Measurements from ENCODE around the gene SIPA1L3. TPM values are rescaled to one million over a fixed set of nuclear protein-coding genes. Genes with fewer than 3 reads are reported as not detected.
A peak's percentile ranks its signal among the peaks of the same experiment; 100 is the strongest.

The SIPA1L3 gene
- total RNA-seq, 1 experiment from 2014 or later = 66.3 TPM

- intact Hi-C loops (cut with micrococcal nuclease; ENCODE audit: unreplicated experiment) (loop anchor here (10.0 kb wide), 1 partner anchor 153 kb away; the partner anchor contains the start of genes SIPA1L3 and WDR87), in situ Hi-C loops (cut with HindIII; ENCODE audit: low pct_unique_long_range_greater_than_20kb, low sequenced_read_pairs) (no loop called here)
- Histone ChIP-seq H3K4me3 (ENCODE audit: low read depth in 2 of 2, low read length in 2 of 2) (peak overlapping the region in 1 of 2 experiments; percentile 6; a peak in 2 of 4 replicates), H3K36me3 (ENCODE audit: control insufficient read depth, insufficient read depth, low read length) (no peaks in the 10 kb centered on the region), H3K27ac (ENCODE audit: low read length) (peak overlapping the region; percentile 62), H3K27me3 (ENCODE audit: control insufficient read depth, insufficient read depth, low read length) (no peaks in the 10 kb centered on the region), H3K9me3 (ENCODE audit: control insufficient read depth, insufficient read depth, low read depth, low read length) (no peaks in the 10 kb centered on the region), H3K4me1 (ENCODE audit: control insufficient read depth, insufficient read depth, low read length) (peaks cover 11% of the 10 kb centered on the region)
- ATAC-seq (peak; percentile 75), DNase-seq (ENCODE audit: low read depth, low spot score) (no peak)
- CTCF ChIA-PET = interaction anchor here (0.6 to 1.1 kb wide), 3 partner anchors 129 to 184 kb away, joined by 3 to 8 read pairs (median 4); no protein-coding TSS in a partner anchor
- no TSS peak for BruUV-seq (replicated peaks)
- TF ChIP-seq REST (IDR thresholded peaks at IDR 0.05; ENCODE audit: insufficient read depth in 1 of 2, low read depth in 2 of 2, low read length in 1 of 2) = no peak
- POLR2A ChIA-PET = interaction anchor here (0.8 kb wide), 1 partner anchor 125 kb away, joined by 17 read pairs; no protein-coding TSS in a partner anchor
Measured at GRCh38 chr19:38057959-38058690, 151.1 kb downstream of the SIPA1L3 start.

GRCh38 chr19:38059897-38060296 is 152.9 kb downstream of the SIPA1L3 start:
- no TSS peak for BruUV-seq (replicated peaks)
- ChIA-PET CTCF (no interaction called here), POLR2A (interaction anchor here (0.6 to 0.7 kb wide), 2 partner anchors 17 to 1376 kb away, joined by 3 to 5 read pairs; partner anchors contain the start of gene RPS16)
- Histone ChIP-seq H3K27me3 (ENCODE audit: control insufficient read depth, insufficient read depth, low read length) (no peaks in the 10 kb centered on the region), H3K9me3 (ENCODE audit: control insufficient read depth, insufficient read depth, low read depth, low read length) (no peaks in the 10 kb centered on the region), H3K36me3 (ENCODE audit: control insufficient read depth, insufficient read depth, low read length) (no peaks in the 10 kb centered on the region), H3K27ac (ENCODE audit: low read length) (no peak overlapping the region), H3K4me1 (ENCODE audit: control insufficient read depth, insufficient read depth, low read length) (peaks cover 18% of the 10 kb centered on the region), H3K4me3 (ENCODE audit: low read depth in 2 of 2, low read length in 2 of 2) (no peak overlapping the region)
- ATAC-seq (no peak), DNase-seq (ENCODE audit: low read depth, low spot score) (no peak)
- intact Hi-C loops (cut with micrococcal nuclease; ENCODE audit: unreplicated experiment) = loop anchor here (10.0 kb wide), 1 partner anchor 155 kb away; the partner anchor contains the start of genes SIPA1L3 and WDR87
- in situ Hi-C loops (cut with HindIII; ENCODE audit: low pct_unique_long_range_greater_than_20kb, low sequenced_read_pairs) = loop anchor here (5.0 kb wide), 1 partner anchor 63 kb away; no protein-coding TSS in a partner anchor
- TF ChIP-seq CTCF (IDR thresholded peaks at IDR 0.05) (no peak), SIN3A (IDR thresholded peaks at IDR 0.05; ENCODE audit: borderline replicate concordance, insufficient read depth, low read depth, low read length) (no peak), POLR2AphosphoS5 (IDR thresholded peaks at IDR 0.05; ENCODE audit: low read depth, low read length) (no peak), REST (IDR thresholded peaks at IDR 0.05; ENCODE audit: insufficient read depth in 1 of 2, low read depth in 2 of 2, low read length in 1 of 2) (no peak)

All from Panc1 (cell line).